PC-9 (cell line): Measurements from ENCODE around the gene RAB43. TPM values are rescaled to one million over a fixed set of nuclear protein-coding genes. Genes with fewer than 3 reads are reported as not detected.

Experiments used
- BruUV-seq: library from RNA; stranded (reverse); fragments of 400-500 nt; replicated peaks from 2 replicates; lab custom pipeline; 2021; lab: Mats Ljungman, UMichigan
- CTCF ChIA-PET: fragments of 300-600 bp; sonication (Branson Sonifier 250); formaldehyde crosslinking; loops from one replicate; lab custom pipeline; 2022; ENCODE audit warnings: antibody characterized with exemption; lab: Charles Lee
- POLR2A ChIA-PET: fragments of 300-600 bp; sonication (Branson Sonifier 250); formaldehyde crosslinking; loops from one replicate; lab custom pipeline; 2022; ENCODE audit warnings: antibody characterized with exemption; ENCODE audit not compliant: unreplicated experiment; lab: Charles Lee
- DNase-seq, 2 experiments: peaks; one replicate each; pipeline versions ENCODE4 v3.0.0 to v3.0.0-alpha.2; 2015 to 2022; ENCODE audit warnings: mixed read lengths in 1 of 2
- H2AFZ ChIP-seq: fragments of 200-600 bp; sonication (generic); 2 replicates; pipeline ENCODE4 v1.8.1; 2017; ENCODE audit warnings: antibody characterized with exemption
- H3F3A ChIP-seq: fragments of 200-600 bp; sonication (generic); 2 replicates; pipeline ENCODE4 v1.8.1; 2017; ENCODE audit warnings: antibody characterized with exemption, mild to moderate bottlenecking, low read depth; ENCODE audit not compliant: insufficient read depth
- H3K27ac ChIP-seq: fragments of 200-600 bp; sonication (generic); 2 replicates; pipeline ENCODE4 v1.6.1; 2016; ENCODE audit warnings: mixed run types
- H3K27me3 ChIP-seq: fragments of 200-600 bp; sonication (generic); 2 replicates; pipeline ENCODE4 v1.6.1; 2016; ENCODE audit warnings: low read depth, mixed run types; ENCODE audit not compliant: insufficient read depth
- H3K36me3 ChIP-seq: fragments of 200-600 bp; sonication (generic); 2 replicates; pipeline ENCODE4 v1.6.1; 2016; ENCODE audit warnings: low read depth, mixed run types
- H3K4me1 ChIP-seq: fragments of 200-600 bp; sonication (generic); replicated peaks from 2 replicates; pipeline ENCODE4 v1.6.1; 2016; ENCODE audit warnings: mixed run types; ENCODE audit not compliant: insufficient read depth
- H3K4me2 ChIP-seq: fragments of 200-600 bp; sonication (generic); 2 replicates; pipeline ENCODE4 v1.6.1; 2017; ENCODE audit warnings: mixed run types
- H3K4me3 ChIP-seq: fragments of 200-600 bp; sonication (generic); 2 replicates; pipeline ENCODE4 v1.6.1; 2016; ENCODE audit warnings: mixed run types
- H3K79me2 ChIP-seq: fragments of 200-600 bp; sonication (generic); 2 replicates; pipeline ENCODE4 v1.6.1; 2017; ENCODE audit warnings: low read depth, mixed run types
- H3K9me2 ChIP-seq: fragments of 200-600 bp; sonication (generic); 2 replicates; pipeline ENCODE4 v1.8.1; 2017; ENCODE audit warnings: mild to moderate bottlenecking; ENCODE audit not compliant: insufficient read depth
- H3K9me3 ChIP-seq: fragments of 200-600 bp; sonication (generic); 2 replicates; pipeline ENCODE4 v1.8.1; 2016; ENCODE audit warnings: low read depth; ENCODE audit not compliant: insufficient read depth
- H4K20me1 ChIP-seq: fragments of 200-600 bp; sonication (generic); 2 replicates; pipeline ENCODE4 v1.8.1; 2017; ENCODE audit not compliant: insufficient read depth
- CTCF ChIP-seq: fragments of 200-600 bp; sonication (generic); conservative IDR thresholded peaks from 2 replicates; pipeline ENCODE4 v1.6.1; 2017; ENCODE audit warnings: mixed run types, antibody characterized with exemption, mild to moderate bottlenecking, moderate library complexity
- EZH2 ChIP-seq: fragments of 200-600 bp; sonication (generic); IDR thresholded peaks from 2 replicates; pipeline ENCODE4 v1.8.0; 2017; ENCODE audit warnings: antibody characterized with exemption, low read depth
- intact Hi-C: fragments of 100-400 bp; cut with micrococcal nuclease; formaldehyde crosslinking; loops from one replicate; pipeline ENCODE4 v1.10.0; 2022; ENCODE audit not compliant: unreplicated experiment
- total RNA-seq: library from RNA; stranded (reverse); gene quantifications from 2 replicates; pipeline ENCODE4 v1.2.3, GENCODE V29; 2021

The RAB43 gene
- total RNA-seq, 1 experiment from 2014 or later, result 39.5 TPM

- Histone ChIP-seq H2AFZ (no peak overlapping the region), H3K79me2 (no peaks in the 10 kb centered on the region), H3K9me3 (no peaks in the 10 kb centered on the region), H3F3A (no peaks in the 10 kb centered on the region), H3K27me3 (no peaks in the 10 kb centered on the region), H3K4me1 (no peaks in the 10 kb centered on the region), H3K27ac (no peak overlapping the region), H3K4me3 (no peak overlapping the region), H3K36me3 (no peaks in the 10 kb centered on the region), H4K20me1 (peaks cover 4% of the 10 kb centered on the region; the same call in 1 of the 2 replicates), H3K4me2 (no peak overlapping the region), H3K9me2 (no peaks in the 10 kb centered on the region)
- DNase-seq, result no peak
- intact Hi-C loops, result no loop called here
- TF ChIP-seq EZH2 (no peak), CTCF (no peak)
- ChIA-PET POLR2A (no interaction called here), CTCF (interaction anchor here (0.6 kb wide), 1 partner anchor 58 kb away, joined by 6 read pairs; no protein-coding TSS in a partner anchor)
- no TSS peak for BruUV-seq
These were observed 35.8 kb downstream of the RAB43 start for GRCh38 chr3:129085818-129086217.

- no peaks in the 10 kb centered on the region for H3K27me3 ChIP-seq
- H3K27ac ChIP-seq, result no peak overlapping the region
- no peaks in the 10 kb centered on the region for H3K79me2 ChIP-seq
- no peaks in the 10 kb centered on the region for H3K9me3 ChIP-seq
- H2AFZ ChIP-seq, result no peak overlapping the region
- H3F3A ChIP-seq, result no peaks in the 10 kb centered on the region
- intact Hi-C loops, result no loop called here
- POLR2A ChIA-PET, result interaction anchor here (0.6 kb wide), 1 partner anchor 428 kb away, joined by 4 read pairs; no protein-coding TSS in a partner anchor
- H3K4me1 ChIP-seq, result no peaks in the 10 kb centered on the region
- BruUV-seq, result no TSS peak
- H3K9me2 ChIP-seq, result no peaks in the 10 kb centered on the region
- H3K4me2 ChIP-seq, result no peak overlapping the region
- H4K20me1 ChIP-seq, result peaks cover 4% of the 10 kb centered on the region; the same call in 1 of the 2 replicates
- no peak overlapping the region for H3K4me3 ChIP-seq
- no peak for TF ChIP-seq EZH2
- TF ChIP-seq CTCF, result no peak
- CTCF ChIA-PET, result interaction anchor here (0.6 to 1.0 kb wide), 2 partner anchors 58 to 115 kb away, joined by 4 to 6 read pairs; no protein-coding TSS in a partner anchor
- DNase-seq, result no peak
- H3K36me3 ChIP-seq, result no peaks in the 10 kb centered on the region
These were observed 36.4 kb downstream of the RAB43 start for GRCh38 chr3:129085165-129085715.

GRCh38 chr3:129084501-129084900, 37.1 kb downstream of the RAB43 start:
- Histone ChIP-seq H3K27ac (no peak overlapping the region), H3K4me2 (no peak overlapping the region), H3F3A (no peaks in the 10 kb centered on the region), H3K9me3 (no peaks in the 10 kb centered on the region), H3K4me1 (no peaks in the 10 kb centered on the region), H3K79me2 (no peaks in the 10 kb centered on the region), H3K36me3 (no peaks in the 10 kb centered on the region), H3K27me3 (no peaks in the 10 kb centered on the region), H4K20me1 (peaks cover 4% of the 10 kb centered on the region; the same call in 1 of the 2 replicates), H2AFZ (no peak overlapping the region), H3K9me2 (no peaks in the 10 kb centered on the region), H3K4me3 (no peak overlapping the region)
- intact Hi-C loops, result no loop called here
- ChIA-PET CTCF (interaction anchor here (0.6 to 1.0 kb wide), 2 partner anchors 33 to 114 kb away, joined by 3 to 4 read pairs; no protein-coding TSS in a partner anchor), POLR2A (interaction anchor here (0.6 kb wide), 1 partner anchor 427 kb away, joined by 4 read pairs; no protein-coding TSS in a partner anchor)
- TF ChIP-seq EZH2, result no peak
- TF ChIP-seq CTCF, result no peak
- no TSS peak for BruUV-seq
- DNase-seq, result no peak
